HEK293 (cell line): Measurements from ENCODE around the gene MTMR12.

Experiments
- MYNN ChIP-seq: fragments of 450-650 bp; formaldehyde crosslinking; IDR thresholded peaks from 2 replicates; pipeline ENCODE4 v1.5.1; 2016; ENCODE audit warnings: missing biosample characterization, missing genetic modification characterization, borderline replicate concordance
- ZNF558 ChIP-seq: fragments of 450-650 bp; formaldehyde crosslinking; IDR thresholded peaks from 2 replicates; pipeline ENCODE4 v1.5.1; 2016; ENCODE audit warnings: missing biosample characterization, missing genetic modification characterization
- TF ChIP-seq, protein P1 (sequence below): fragments of 450-650 bp; formaldehyde crosslinking; IDR thresholded peaks from 2 replicates; pipeline ENCODE4 v1.5.1; 2017; ENCODE audit warnings: missing biosample characterization, missing genetic modification characterization

DNA sequence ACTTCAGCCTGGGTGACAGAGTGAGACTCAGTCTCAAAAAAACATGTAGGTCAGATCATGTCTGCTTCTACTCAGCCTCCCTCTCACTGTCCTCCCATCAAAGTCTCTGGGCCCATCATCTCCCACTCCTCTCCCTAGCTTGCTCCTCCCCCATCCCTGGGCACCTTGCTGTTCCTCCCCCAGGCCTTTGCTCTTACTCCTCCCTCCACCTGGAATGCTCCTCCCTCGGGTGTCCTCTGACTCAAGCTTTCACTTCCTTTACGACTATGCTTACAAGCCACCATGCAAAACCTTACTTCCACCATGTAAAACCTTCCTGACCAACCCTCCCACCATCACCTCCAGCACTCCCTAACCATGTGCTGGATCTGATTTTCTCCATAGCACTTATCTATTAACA is 51.5 kb downstream of the MTMR12 start:
- TF ChIP-seq ZNF558 (tag by site-specific recombination) (no peak), MYNN (tag by site-specific recombination) (no peak)
- TF ChIP-seq, protein P1, sequence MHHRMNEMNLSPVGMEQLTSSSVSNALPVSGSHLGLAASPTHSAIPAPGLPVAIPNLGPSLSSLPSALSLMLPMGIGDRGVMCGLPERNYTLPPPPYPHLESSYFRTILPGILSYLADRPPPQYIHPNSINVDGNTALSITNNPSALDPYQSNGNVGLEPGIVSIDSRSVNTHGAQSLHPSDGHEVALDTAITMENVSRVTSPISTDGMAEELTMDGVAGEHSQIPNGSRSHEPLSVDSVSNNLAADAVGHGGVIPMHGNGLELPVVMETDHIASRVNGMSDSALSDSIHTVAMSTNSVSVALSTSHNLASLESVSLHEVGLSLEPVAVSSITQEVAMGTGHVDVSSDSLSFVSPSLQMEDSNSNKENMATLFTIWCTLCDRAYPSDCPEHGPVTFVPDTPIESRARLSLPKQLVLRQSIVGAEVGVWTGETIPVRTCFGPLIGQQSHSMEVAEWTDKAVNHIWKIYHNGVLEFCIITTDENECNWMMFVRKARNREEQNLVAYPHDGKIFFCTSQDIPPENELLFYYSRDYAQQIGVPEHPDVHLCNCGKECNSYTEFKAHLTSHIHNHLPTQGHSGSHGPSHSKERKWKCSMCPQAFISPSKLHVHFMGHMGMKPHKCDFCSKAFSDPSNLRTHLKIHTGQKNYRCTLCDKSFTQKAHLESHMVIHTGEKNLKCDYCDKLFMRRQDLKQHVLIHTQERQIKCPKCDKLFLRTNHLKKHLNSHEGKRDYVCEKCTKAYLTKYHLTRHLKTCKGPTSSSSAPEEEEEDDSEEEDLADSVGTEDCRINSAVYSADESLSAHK (tag by site-specific recombination), result no peak
